Osteoblast (primary cell): Measurements from ENCODE around the gene NOL9. TPM values are rescaled to one million over a fixed set of nuclear protein-coding genes. Genes with fewer than 3 reads are reported as not detected.

ENCODE experiments used
- DNase-seq: peaks from one replicate; pipeline ENCODE4 v3.0.0; 2011; ENCODE audit warnings: low spot score, mixed read lengths; ENCODE audit not compliant: insufficient read length; ENCODE audit errors: missing footprints
- H2AFZ ChIP-seq: 2 replicates; pipeline ENCODE4 v1.6.0; 2011; ENCODE audit warnings: mild to moderate bottlenecking, low read length
- H3K27ac ChIP-seq: 2 replicates; pipeline ENCODE4 v1.5.1; 2011; ENCODE audit warnings: mild to moderate bottlenecking, low read depth, low read length, moderate library complexity
- H3K27me3 ChIP-seq: 2 replicates; pipeline ENCODE4 v1.6.0; 2012; ENCODE audit warnings: mild to moderate bottlenecking, control low read depth, inconsistent platforms, low read length, moderate library complexity; ENCODE audit not compliant: insufficient read depth
- H3K36me3 ChIP-seq: 2 replicates; pipeline ENCODE4 v1.5.1; 2011; ENCODE audit warnings: mild to moderate bottlenecking, low read length, control low read depth, moderate library complexity; ENCODE audit not compliant: insufficient read depth
- H3K4me1 ChIP-seq: 2 replicates; pipeline ENCODE4 v1.5.1; 2011; ENCODE audit warnings: mild to moderate bottlenecking, low read length, control low read depth, moderate library complexity; ENCODE audit not compliant: insufficient read depth
- H3K4me2 ChIP-seq: 2 replicates; pipeline ENCODE4 v1.6.0; 2011; ENCODE audit warnings: mild to moderate bottlenecking, low read length; ENCODE audit not compliant: insufficient read depth
- H3K4me3 ChIP-seq: fragments of 200-600 bp; sonication (generic); 3 replicates; pipeline ENCODE4 v1.5.1; 2012; ENCODE audit warnings: mild to moderate bottlenecking, low read length, inconsistent platforms; ENCODE audit not compliant: insufficient read depth
- H3K79me2 ChIP-seq: 2 replicates; pipeline ENCODE4 v1.6.0; 2012; ENCODE audit warnings: mild to moderate bottlenecking, low read length, control low read depth, inconsistent platforms; ENCODE audit not compliant: insufficient read depth
- H3K9me3 ChIP-seq: 2 replicates; pipeline ENCODE4 v1.5.1; 2011; ENCODE audit warnings: low read depth, low read length, control low read depth
- H4K20me1 ChIP-seq: 2 replicates; pipeline ENCODE4 v1.6.0; 2012; ENCODE audit warnings: mild to moderate bottlenecking, low read length, control low read depth; ENCODE audit not compliant: insufficient read depth
- total RNA-seq: library from RNA; depleted of rRNA; stranded (reverse); fragments of >200 nt; gene quantifications from 2 replicates; pipeline ENCODE4 v1.2.3, GENCODE V29; 2012
- TF ChIP-seq, protein P1 (sequence below): IDR thresholded peaks from 2 replicates; pipeline ENCODE4 v1.5.1; 2011; ENCODE audit warnings: mild to moderate bottlenecking, low read depth, low read length, moderate library complexity; ENCODE audit errors: extremely low read depth

The NOL9 gene
- total RNA-seq, 1 donor = 31.1 TPM

DNA sequence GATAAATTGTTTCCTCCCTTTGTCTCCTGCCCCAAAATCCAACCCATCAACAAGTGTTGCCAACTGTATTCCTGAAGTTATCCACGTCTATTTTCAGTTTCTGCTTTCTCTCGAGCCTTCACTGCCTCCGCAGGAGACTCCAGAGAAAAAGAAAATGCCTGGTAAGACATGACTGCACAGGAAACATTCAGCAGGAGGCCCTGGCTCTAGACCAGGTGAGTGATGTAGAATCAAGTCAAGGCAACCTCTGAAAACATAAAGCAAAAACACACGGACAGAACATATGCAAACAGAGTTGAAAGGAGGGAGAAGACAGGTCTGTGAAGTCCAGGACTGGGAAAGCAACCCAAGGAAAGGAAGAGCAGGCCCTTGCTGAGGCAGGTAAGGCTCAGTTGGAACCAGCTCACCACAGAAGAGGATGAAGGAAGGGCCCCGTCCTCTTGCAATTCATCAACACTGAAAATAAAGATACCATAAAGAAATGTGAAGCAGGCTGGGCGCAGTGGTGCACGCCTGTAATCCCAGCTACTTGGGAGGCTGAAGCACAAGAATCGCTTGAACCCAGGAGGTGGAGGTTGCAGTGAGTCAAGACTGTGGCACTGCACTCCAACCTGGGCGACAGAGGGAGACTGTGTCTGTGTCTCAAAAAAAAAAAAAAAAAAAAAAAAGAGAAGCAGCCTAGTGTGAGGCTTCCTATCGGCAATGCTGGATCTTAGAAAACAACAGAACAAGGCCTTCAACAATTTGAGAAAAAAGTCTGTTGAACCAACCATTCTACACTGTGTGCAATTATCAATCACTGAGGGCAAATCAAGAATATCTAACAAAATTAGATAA lies 8.8 kb downstream of the NOL9 start:
- H3K27ac ChIP-seq = peak overlapping the region; percentile 8
- peaks cover 60% of the 10 kb centered on the region for H3K36me3 ChIP-seq
- H3K4me2 ChIP-seq = peak overlapping the region; percentile 6
- DNase-seq = no peak
- no peaks in the 10 kb centered on the region for H3K27me3 ChIP-seq
- peaks cover 8% of the 10 kb centered on the region for H3K4me1 ChIP-seq
- TF ChIP-seq, protein P1, sequence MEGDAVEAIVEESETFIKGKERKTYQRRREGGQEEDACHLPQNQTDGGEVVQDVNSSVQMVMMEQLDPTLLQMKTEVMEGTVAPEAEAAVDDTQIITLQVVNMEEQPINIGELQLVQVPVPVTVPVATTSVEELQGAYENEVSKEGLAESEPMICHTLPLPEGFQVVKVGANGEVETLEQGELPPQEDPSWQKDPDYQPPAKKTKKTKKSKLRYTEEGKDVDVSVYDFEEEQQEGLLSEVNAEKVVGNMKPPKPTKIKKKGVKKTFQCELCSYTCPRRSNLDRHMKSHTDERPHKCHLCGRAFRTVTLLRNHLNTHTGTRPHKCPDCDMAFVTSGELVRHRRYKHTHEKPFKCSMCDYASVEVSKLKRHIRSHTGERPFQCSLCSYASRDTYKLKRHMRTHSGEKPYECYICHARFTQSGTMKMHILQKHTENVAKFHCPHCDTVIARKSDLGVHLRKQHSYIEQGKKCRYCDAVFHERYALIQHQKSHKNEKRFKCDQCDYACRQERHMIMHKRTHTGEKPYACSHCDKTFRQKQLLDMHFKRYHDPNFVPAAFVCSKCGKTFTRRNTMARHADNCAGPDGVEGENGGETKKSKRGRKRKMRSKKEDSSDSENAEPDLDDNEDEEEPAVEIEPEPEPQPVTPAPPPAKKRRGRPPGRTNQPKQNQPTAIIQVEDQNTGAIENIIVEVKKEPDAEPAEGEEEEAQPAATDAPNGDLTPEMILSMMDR = no peak
- no peak overlapping the region for H2AFZ ChIP-seq
- no peak overlapping the region for H3K4me3 ChIP-seq
- no peaks in the 10 kb centered on the region for H4K20me1 ChIP-seq
- no peaks in the 10 kb centered on the region for H3K79me2 ChIP-seq
- H3K9me3 ChIP-seq = no peaks in the 10 kb centered on the region

DNA sequence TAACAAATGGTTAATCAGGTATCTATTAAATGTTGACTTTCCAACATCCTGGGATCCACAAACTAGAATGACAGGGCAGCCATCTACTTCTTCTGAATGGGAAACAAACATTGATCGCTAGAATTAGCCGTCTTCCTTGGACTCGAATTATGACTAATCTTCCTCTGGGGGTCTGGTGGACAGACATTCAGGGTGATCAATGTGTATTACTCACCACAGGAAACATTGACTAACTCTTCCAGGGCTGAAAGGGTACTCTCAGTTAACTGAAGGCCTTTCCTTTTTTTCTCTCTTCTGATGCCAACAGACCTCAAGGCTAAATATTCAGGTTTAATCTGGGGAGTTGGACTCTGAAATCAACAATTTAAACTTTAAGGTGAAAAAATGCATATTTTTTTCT lies 9.5 kb downstream of the NOL9 start:
- Histone ChIP-seq H3K79me2 (no peaks in the 10 kb centered on the region), H3K36me3 (peaks cover 56% of the 10 kb centered on the region), H3K27ac (peak overlapping the region; percentile 8), H3K4me2 (peak overlapping the region; percentile 6), H3K9me3 (no peaks in the 10 kb centered on the region), H2AFZ (no peak overlapping the region), H4K20me1 (no peaks in the 10 kb centered on the region), H3K4me1 (peaks cover 8% of the 10 kb centered on the region), H3K4me3 (no peak overlapping the region), H3K27me3 (no peaks in the 10 kb centered on the region)
- TF ChIP-seq, protein P1 = no peak
- DNase-seq = peak; percentile 93

DNA sequence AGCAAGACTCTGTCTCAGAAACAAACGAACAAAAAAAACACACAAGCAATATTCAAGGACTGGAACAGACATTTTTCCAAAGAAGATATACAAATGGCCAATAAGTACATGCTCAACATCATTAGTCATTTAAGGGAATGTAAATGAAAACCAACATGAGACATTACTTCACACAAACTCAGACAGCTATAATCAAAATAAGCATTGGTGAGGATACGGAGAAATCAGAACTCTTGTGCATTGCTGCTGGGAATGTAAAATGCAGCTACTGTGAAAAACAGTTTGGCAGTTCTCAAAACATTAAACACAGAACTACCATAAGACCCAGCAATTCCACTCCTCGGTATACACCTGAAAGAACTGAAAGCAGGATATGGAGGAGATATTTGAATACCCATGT lies 15.4 kb downstream of the NOL9 start:
- no peaks in the 10 kb centered on the region for H3K27me3 ChIP-seq
- peak overlapping the region; percentile 62 for H3K4me2 ChIP-seq
- peaks cover 7% of the 10 kb centered on the region for H4K20me1 ChIP-seq
- H2AFZ ChIP-seq = no peak overlapping the region
- peaks cover 7% of the 10 kb centered on the region for H3K4me1 ChIP-seq
- peak overlapping the region; percentile 44 for H3K27ac ChIP-seq
- peak; percentile 62 for DNase-seq
- H3K9me3 ChIP-seq = no peaks in the 10 kb centered on the region
- TF ChIP-seq, protein P1 = no peak
- peaks cover 8% of the 10 kb centered on the region for H3K79me2 ChIP-seq
- H3K4me3 ChIP-seq = no peak overlapping the region
- peaks cover 27% of the 10 kb centered on the region for H3K36me3 ChIP-seq

DNA sequence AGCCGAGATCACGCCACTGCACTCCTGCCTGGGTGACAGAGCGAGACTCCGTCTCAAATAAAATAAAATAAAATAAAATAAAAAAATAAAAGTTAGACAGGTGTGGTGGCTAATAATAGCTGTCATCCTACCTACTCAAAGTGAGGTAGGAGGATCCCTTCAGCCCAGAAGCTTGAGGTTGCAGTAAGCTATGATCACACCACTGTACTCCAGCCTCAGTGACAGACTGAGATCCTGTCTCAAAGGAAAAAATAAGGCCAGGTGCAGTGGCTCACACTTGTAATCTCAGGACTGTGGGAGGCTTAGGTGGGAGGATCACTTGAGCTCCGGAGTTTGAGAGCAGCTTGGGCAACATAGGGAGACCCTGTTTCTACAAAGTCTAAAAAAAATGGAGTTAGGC lies 18.0 kb downstream of the NOL9 start:
- H3K36me3 ChIP-seq = peaks cover 41% of the 10 kb centered on the region
- peaks cover 7% of the 10 kb centered on the region for H4K20me1 ChIP-seq
- DNase-seq = no peak
- H3K4me3 ChIP-seq = no peak overlapping the region
- H2AFZ ChIP-seq = no peak overlapping the region
- TF ChIP-seq, protein P1 = no peak
- no peak overlapping the region for H3K27ac ChIP-seq
- peaks cover 7% of the 10 kb centered on the region for H3K4me1 ChIP-seq
- H3K9me3 ChIP-seq = no peaks in the 10 kb centered on the region
- no peak overlapping the region for H3K4me2 ChIP-seq
- H3K79me2 ChIP-seq = peaks cover 8% of the 10 kb centered on the region
- no peaks in the 10 kb centered on the region for H3K27me3 ChIP-seq
